Liver (tissue), 3 donors: Measurements from ENCODE around the gene TNFAIP3.

ENCODE experiments used
- FOXA1 ChIP-seq: IDR thresholded peaks from 2 replicates; pipeline ENCODE4 v1.6.1; 2016; ENCODE audit warnings: antibody characterized with exemption
- GABPA ChIP-seq, 2 donors: IDR thresholded peaks in 1 of 2; conservative IDR thresholded peaks in 1 of 2; 2 replicates each; pipeline ENCODE4 v1.6.1; 2016; ENCODE audit warnings: antibody characterized with exemption in 2 of 2, mild to moderate bottlenecking in 1 of 2, moderate library complexity in 1 of 2
- HNF4A ChIP-seq, 2 donors: conservative IDR thresholded peaks; 2 replicates each; pipeline ENCODE4 v1.6.1; 2016; ENCODE audit warnings: antibody characterized with exemption in 2 of 2, mild to moderate bottlenecking in 2 of 2
- HNF4G ChIP-seq: IDR thresholded peaks from 2 replicates; pipeline ENCODE4 v1.6.1; 2016; ENCODE audit warnings: antibody characterized with exemption
- JUND ChIP-seq, 2 donors: IDR thresholded peaks; 2 replicates each; pipeline ENCODE4 v1.6.1; 2016; ENCODE audit warnings: antibody characterized with exemption in 2 of 2
- NR2F2 ChIP-seq: IDR thresholded peaks from 2 replicates; pipeline ENCODE4 v1.6.1; 2016; ENCODE audit warnings: antibody characterized with exemption
- RAD21 ChIP-seq, 2 donors: IDR thresholded peaks; 2 replicates each; pipeline ENCODE4 v1.6.1; 2016; ENCODE audit warnings: antibody characterized with exemption in 2 of 2, mild to moderate bottlenecking in 2 of 2
- REST ChIP-seq: IDR thresholded peaks from 2 replicates; pipeline ENCODE4 v1.6.1; 2016; ENCODE audit warnings: antibody characterized with exemption, mild to moderate bottlenecking
- RXRA ChIP-seq, 2 donors: IDR thresholded peaks; 2 replicates each; pipeline ENCODE4 v1.6.1; 2017 to 2018; ENCODE audit warnings: antibody characterized with exemption in 2 of 2, mild to moderate bottlenecking in 1 of 2
- SP1 ChIP-seq: IDR thresholded peaks from 2 replicates; pipeline ENCODE4 v1.6.1; 2018; ENCODE audit warnings: antibody characterized with exemption, mild to moderate bottlenecking
- TAF1 ChIP-seq: conservative IDR thresholded peaks from 2 replicates; pipeline ENCODE4 v1.6.1; 2016; ENCODE audit warnings: antibody characterized with exemption, mild to moderate bottlenecking
- YY1 ChIP-seq: IDR thresholded peaks from 2 replicates; pipeline ENCODE4 v1.6.1; 2016; ENCODE audit warnings: antibody characterized with exemption, mild to moderate bottlenecking
- TF ChIP-seq, protein P1 (sequence below): fragments of 150-350 bp; IDR thresholded peaks from 2 replicates; pipeline ENCODE4 v1.5.1; 2017; ENCODE audit warnings: improper control_type of control experiment, low read depth, low read length; ENCODE audit not compliant: missing input control
- TF ChIP-seq, protein P2 (sequence below): IDR thresholded peaks from 2 replicates; pipeline ENCODE4 v1.6.1; 2016; ENCODE audit warnings: antibody characterized with exemption
- donor health status: healthy.
- donor health status: healthy.

DNA sequence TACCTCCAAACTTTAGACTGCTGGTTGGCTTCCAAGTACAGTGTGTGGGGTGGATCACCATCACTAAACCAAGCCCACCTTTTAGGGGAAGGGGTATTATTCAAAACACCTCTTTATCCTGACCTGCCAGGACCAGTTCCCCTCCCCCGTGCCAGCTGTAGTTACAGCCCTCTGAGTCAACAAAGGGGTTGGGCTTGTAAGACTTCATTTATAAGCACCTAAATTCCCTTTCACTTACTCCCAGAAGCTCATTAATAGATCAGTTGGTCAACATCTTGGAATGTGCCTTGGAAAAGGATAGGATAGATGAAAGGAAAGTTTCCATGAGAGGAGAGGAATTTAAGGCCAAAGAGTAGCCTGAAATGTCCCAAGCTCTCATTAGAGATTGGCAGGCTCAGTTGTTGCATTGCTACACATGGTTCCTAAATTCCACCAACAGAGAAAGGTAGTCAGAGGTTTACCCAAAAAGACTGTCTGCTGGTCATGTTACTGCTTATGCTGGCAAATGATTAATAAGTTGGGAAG is 59.2 kb downstream of the TNFAIP3 start:
- TF ChIP-seq, protein P1, sequence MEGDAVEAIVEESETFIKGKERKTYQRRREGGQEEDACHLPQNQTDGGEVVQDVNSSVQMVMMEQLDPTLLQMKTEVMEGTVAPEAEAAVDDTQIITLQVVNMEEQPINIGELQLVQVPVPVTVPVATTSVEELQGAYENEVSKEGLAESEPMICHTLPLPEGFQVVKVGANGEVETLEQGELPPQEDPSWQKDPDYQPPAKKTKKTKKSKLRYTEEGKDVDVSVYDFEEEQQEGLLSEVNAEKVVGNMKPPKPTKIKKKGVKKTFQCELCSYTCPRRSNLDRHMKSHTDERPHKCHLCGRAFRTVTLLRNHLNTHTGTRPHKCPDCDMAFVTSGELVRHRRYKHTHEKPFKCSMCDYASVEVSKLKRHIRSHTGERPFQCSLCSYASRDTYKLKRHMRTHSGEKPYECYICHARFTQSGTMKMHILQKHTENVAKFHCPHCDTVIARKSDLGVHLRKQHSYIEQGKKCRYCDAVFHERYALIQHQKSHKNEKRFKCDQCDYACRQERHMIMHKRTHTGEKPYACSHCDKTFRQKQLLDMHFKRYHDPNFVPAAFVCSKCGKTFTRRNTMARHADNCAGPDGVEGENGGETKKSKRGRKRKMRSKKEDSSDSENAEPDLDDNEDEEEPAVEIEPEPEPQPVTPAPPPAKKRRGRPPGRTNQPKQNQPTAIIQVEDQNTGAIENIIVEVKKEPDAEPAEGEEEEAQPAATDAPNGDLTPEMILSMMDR, result no peak
- TF ChIP-seq HNF4A (conservative IDR thresholded peaks at IDR 0.05), result no peak
- no peak for TF ChIP-seq YY1
- TF ChIP-seq, protein P2, sequence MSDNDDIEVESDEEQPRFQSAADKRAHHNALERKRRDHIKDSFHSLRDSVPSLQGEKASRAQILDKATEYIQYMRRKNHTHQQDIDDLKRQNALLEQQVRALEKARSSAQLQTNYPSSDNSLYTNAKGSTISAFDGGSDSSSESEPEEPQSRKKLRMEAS, result no peak
- TF ChIP-seq GABPA (IDR thresholded peaks at IDR 0.05 in 1 of 2, conservative IDR thresholded peaks at IDR 0.05 in 1 of 2), result no peak
- TF ChIP-seq REST, result no peak
- no peak for TF ChIP-seq NR2F2
- TF ChIP-seq FOXA1, result no peak
- TF ChIP-seq RXRA (IDR thresholded peaks at IDR 0.05), result no peak
- TF ChIP-seq HNF4G, result no peak
- no peak for TF ChIP-seq TAF1
- TF ChIP-seq RAD21 (IDR thresholded peaks at IDR 0.05), result no peak
- no peak for TF ChIP-seq SP1
- no peak for TF ChIP-seq JUND (IDR thresholded peaks at IDR 0.05)
